ENCODE results near the gene KRTAP10-2. TPM values are rescaled to one million over a fixed set of nuclear protein-coding genes. Genes with fewer than 3 reads are reported as not detected.
A peak's percentile ranks its signal among the peaks of the same experiment; 100 is the strongest.

The KRTAP10-2 gene
- total RNA-seq, 4 donors from 2014 or later, result not detected

DNA sequence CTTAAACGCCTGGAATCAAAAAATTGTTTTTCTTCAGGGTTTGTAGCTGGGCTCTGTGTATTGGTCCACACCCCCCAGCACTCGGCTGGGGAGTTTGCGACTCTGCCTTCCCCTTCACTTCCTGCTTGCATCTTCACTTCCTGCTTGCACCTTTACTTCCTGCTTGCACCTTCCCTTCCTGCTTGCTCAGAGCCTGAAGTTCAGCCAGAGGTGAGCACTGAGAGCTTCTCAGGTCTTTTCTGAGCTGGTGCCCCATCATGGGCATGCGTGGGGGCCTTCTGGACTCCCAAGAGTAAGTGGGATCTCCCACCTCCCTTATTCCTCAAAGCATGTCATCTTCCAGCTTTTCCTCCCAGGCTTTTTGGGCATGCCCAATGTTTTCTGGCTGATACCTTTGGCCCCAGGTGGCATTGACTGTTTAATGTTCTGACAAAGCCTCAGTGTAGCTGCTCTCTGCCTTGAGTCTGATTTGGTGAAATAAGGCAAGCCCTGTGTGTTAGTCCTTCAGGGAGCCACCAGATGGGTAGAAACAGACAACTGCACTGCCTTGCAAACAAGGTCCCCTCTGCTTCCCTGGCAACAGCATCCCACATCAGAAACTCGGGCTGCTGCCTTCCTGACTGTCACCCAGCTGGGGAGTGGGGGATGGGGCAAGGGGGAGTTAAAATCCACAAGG, 3.5 kb downstream of the KRTAP10-2 start:
- Histone ChIP-seq H3K4me3 (no peak overlapping the region), H3K4me1 (peaks cover 0 to 10% (median 9%) of the 10 kb centered on the region in 4 donors), H3K36me3 (no peaks in the 10 kb centered on the region), H3K27me3 (peaks cover 0 to 36% (median 0%) of the 10 kb centered on the region in 4 donors), H3K9me3 (peaks cover 0 to 16% (median 4%) of the 10 kb centered on the region in 4 donors), H3K27ac (replicated peaks in 1 of 4) (no peak overlapping the region)
- intact Hi-C loops (cut with DNase I), result no loop called here
- TF ChIP-seq EP300 (IDR thresholded peaks at IDR 0.05) (no peak), POLR2AphosphoS5 (IDR thresholded peaks at IDR 0.05) (no peak), POLR2A (IDR thresholded peaks at IDR 0.05; ENCODE audit: low read depth) (no peak)
- TF ChIP-seq, protein P1, sequence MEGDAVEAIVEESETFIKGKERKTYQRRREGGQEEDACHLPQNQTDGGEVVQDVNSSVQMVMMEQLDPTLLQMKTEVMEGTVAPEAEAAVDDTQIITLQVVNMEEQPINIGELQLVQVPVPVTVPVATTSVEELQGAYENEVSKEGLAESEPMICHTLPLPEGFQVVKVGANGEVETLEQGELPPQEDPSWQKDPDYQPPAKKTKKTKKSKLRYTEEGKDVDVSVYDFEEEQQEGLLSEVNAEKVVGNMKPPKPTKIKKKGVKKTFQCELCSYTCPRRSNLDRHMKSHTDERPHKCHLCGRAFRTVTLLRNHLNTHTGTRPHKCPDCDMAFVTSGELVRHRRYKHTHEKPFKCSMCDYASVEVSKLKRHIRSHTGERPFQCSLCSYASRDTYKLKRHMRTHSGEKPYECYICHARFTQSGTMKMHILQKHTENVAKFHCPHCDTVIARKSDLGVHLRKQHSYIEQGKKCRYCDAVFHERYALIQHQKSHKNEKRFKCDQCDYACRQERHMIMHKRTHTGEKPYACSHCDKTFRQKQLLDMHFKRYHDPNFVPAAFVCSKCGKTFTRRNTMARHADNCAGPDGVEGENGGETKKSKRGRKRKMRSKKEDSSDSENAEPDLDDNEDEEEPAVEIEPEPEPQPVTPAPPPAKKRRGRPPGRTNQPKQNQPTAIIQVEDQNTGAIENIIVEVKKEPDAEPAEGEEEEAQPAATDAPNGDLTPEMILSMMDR (IDR thresholded peaks at IDR 0.05), result no peak
- peak; percentile 90 for DNase-seq (ENCODE audit: extremely low spot score)
- WGBS, result 60% methylated on average over 5 of the region's 5 CpGs

DNA sequence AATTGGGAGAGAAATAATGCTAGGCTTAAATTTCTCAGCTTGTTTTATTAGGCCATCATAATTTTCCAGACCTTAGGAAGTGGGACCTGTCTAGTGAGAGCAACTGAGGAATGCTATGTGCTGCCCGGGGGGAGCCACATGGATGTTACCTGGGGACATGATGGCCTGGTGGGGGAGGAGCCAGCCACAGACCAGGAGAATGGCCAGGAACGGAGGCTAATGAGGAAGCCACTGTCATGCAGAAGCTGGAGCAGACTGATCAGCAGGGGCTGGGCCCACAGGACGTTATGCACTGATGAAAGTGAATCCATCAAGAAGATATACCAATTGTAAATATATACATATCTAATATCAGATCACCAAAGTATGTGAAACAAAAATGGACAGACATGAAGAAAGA, 6.7 kb downstream of the KRTAP10-2 start:
- peaks cover 0 to 21% (median 0%) of the 10 kb centered on the region in 4 donors for H3K27me3 ChIP-seq
- TF ChIP-seq EP300 (IDR thresholded peaks at IDR 0.05) (no peak), POLR2A (IDR thresholded peaks at IDR 0.05; ENCODE audit: low read depth) (no peak), POLR2AphosphoS5 (IDR thresholded peaks at IDR 0.05) (no peak)
- TF ChIP-seq, protein P1 (IDR thresholded peaks at IDR 0.05), result no peak
- WGBS, result 80% methylated on average over 3 of the region's 3 CpGs
- no peak overlapping the region for H3K4me3 ChIP-seq
- intact Hi-C loops (cut with DNase I), result no loop called here
- peaks cover 0 to 10% (median 9%) of the 10 kb centered on the region in 4 donors for H3K4me1 ChIP-seq
- peaks cover 0 to 27% (median 8%) of the 10 kb centered on the region in 4 donors for H3K9me3 ChIP-seq
- no peaks in the 10 kb centered on the region for H3K36me3 ChIP-seq
- DNase-seq (ENCODE audit: extremely low spot score), result peak; percentile 78
- H3K27ac ChIP-seq (replicated peaks in 1 of 4), result no peak overlapping the region

DNA sequence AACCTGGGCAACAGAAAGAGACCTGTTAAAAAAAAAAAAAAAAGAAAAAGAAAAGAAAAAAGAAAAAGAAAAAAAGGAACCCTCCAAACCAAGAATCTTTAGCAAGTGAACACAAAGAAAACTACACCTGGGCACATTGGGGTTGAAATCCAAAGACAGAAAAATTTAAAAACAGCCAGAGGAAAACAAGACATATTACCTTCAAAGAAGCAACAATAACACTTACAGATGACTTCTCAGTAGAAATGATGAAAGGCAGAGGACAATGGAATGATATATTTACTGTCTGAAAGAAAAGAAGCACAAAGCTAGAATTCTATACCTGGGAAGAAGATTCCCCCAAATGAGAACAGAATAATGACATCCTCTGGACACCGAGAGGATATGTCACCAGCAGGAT, 8.6 kb downstream of the KRTAP10-2 start:
- 84% methylated on average over 1 of the region's 1 CpG for WGBS
- Histone ChIP-seq H3K4me3 (no peak overlapping the region), H3K27ac (replicated peaks in 1 of 4) (no peak overlapping the region), H3K36me3 (no peaks in the 10 kb centered on the region), H3K4me1 (no peaks in the 10 kb centered on the region), H3K9me3 (peaks cover 0 to 27% (median 8%) of the 10 kb centered on the region in 4 donors), H3K27me3 (peaks cover 0 to 21% (median 0%) of the 10 kb centered on the region in 4 donors)
- no peak for DNase-seq (ENCODE audit: extremely low spot score)
- TF ChIP-seq EP300 (IDR thresholded peaks at IDR 0.05) (no peak), POLR2A (IDR thresholded peaks at IDR 0.05; ENCODE audit: low read depth) (no peak), POLR2AphosphoS5 (IDR thresholded peaks at IDR 0.05) (no peak)
- TF ChIP-seq, protein P1 (IDR thresholded peaks at IDR 0.05), result no peak
- intact Hi-C loops (cut with DNase I), result no loop called here

DNA sequence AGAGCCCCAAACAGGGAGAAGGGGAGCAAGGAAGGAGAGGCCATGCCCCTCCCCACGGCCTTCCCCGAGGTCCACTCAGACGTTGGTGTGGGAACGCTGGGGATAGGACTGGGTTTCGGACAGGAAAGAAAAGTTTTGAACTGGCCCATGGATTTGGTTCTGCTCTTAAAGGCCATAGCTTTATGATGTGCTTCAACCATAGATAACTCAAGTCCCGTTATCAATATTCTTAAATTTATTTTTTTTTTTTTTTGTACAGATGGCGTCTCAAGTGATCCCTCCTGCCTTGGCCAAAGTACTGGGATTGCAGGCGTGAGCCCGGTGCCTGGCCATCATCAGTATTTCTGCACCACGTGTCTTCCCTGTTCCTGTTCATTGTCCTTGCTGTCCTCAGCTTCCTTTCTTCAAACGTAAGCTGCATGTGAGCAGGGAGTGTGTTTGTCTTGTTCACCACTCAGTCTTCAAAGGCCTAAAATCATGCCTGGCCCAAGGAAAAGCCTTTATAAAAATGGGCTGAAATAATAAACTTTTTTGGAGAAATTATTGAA, 10.5 kb downstream of the KRTAP10-2 start:
- intact Hi-C loops (cut with DNase I), result no loop called here
- 84% methylated on average over 11 of the region's 11 CpGs for WGBS
- TF ChIP-seq, protein P1 (IDR thresholded peaks at IDR 0.05), result no peak
- TF ChIP-seq EP300 (IDR thresholded peaks at IDR 0.05), result no peak
- no peak for TF ChIP-seq POLR2A (IDR thresholded peaks at IDR 0.05; ENCODE audit: low read depth)
- no peak for TF ChIP-seq POLR2AphosphoS5 (IDR thresholded peaks at IDR 0.05)
- H3K27me3 ChIP-seq, result peaks cover 0 to 19% (median 0%) of the 10 kb centered on the region in 4 donors
- peaks cover 0 to 18% (median 4%) of the 10 kb centered on the region in 4 donors for H3K9me3 ChIP-seq
- no peak for DNase-seq (ENCODE audit: extremely low spot score)
- no peak overlapping the region for H3K27ac ChIP-seq (replicated peaks in 1 of 4)
- no peaks in the 10 kb centered on the region for H3K36me3 ChIP-seq
- H3K4me1 ChIP-seq, result no peaks in the 10 kb centered on the region
- no peak overlapping the region for H3K4me3 ChIP-seq

Data from esophagus muscularis mucosa (tissue), 4 donors.